Smooth muscle cell (in vitro differentiated cells): ENCODE results near the gene UBE3D. TPM values are rescaled to one million over a fixed set of nuclear protein-coding genes. Genes with fewer than 3 reads are reported as not detected.

Experiments
- DNase-seq: peaks from one replicate; lab custom pipeline; 2025; ENCODE audit not compliant: unreplicated experiment; lab: John Stamatoyannopoulos, UW
- H2AFZ ChIP-seq: fragments of 200-600 bp; sonication (generic); 2 replicates; pipeline ENCODE4 v1.6.0; 2016; ENCODE audit warnings: antibody characterized with exemption, low read depth, mild to moderate bottlenecking
- H3F3A ChIP-seq: fragments of 200-600 bp; sonication (generic); 2 replicates; pipeline ENCODE4 v1.6.0; 2017; ENCODE audit warnings: antibody characterized with exemption, low read depth
- H3K27ac ChIP-seq: fragments of 200-600 bp; sonication (generic); 2 replicates; pipeline ENCODE4 v1.5.1; 2016; ENCODE audit warnings: low read depth, mild to moderate bottlenecking
- H3K27me3 ChIP-seq: fragments of 200-600 bp; sonication (generic); 2 replicates; pipeline ENCODE4 v1.6.1; 2016; ENCODE audit warnings: low read depth, mild to moderate bottlenecking
- H3K36me3 ChIP-seq: fragments of 200-600 bp; sonication (generic); 2 replicates; pipeline ENCODE4 v1.5.1; 2016; ENCODE audit warnings: low read depth
- H3K4me1 ChIP-seq: fragments of 200-600 bp; sonication (generic); 2 replicates; pipeline ENCODE4 v1.5.1; 2016; ENCODE audit warnings: low read depth
- H3K4me2 ChIP-seq: fragments of 200-600 bp; sonication (generic); 2 replicates; pipeline ENCODE4 v1.6.0; 2016; ENCODE audit warnings: mild to moderate bottlenecking
- H3K4me3 ChIP-seq: fragments of 200-600 bp; sonication (generic); 2 replicates; pipeline ENCODE4 v1.5.1; 2016; ENCODE audit warnings: mild to moderate bottlenecking
- H3K79me2 ChIP-seq: fragments of 200-600 bp; sonication (generic); 2 replicates; pipeline ENCODE4 v1.6.0; 2016; ENCODE audit warnings: low read depth, mild to moderate bottlenecking
- H3K9ac ChIP-seq: fragments of 200-600 bp; sonication (generic); 2 replicates; pipeline ENCODE4 v1.6.0; 2016; ENCODE audit warnings: low read depth
- H3K9me3 ChIP-seq: fragments of 200-600 bp; sonication (generic); replicated peaks from 2 replicates; pipeline ENCODE4 v1.5.1; 2016; ENCODE audit warnings: low read depth
- H4K20me1 ChIP-seq: fragments of 200-600 bp; sonication (generic); 2 replicates; pipeline ENCODE4 v1.6.0; 2016; ENCODE audit warnings: low read depth
- CTCF ChIP-seq: fragments of 200-600 bp; sonication (generic); IDR thresholded peaks from 2 replicates; pipeline ENCODE4 v1.5.1; 2017; ENCODE audit warnings: borderline replicate concordance, mild to moderate bottlenecking, antibody characterized with exemption; ENCODE audit not compliant: insufficient read depth, poor library complexity, severe bottlenecking
- WGBS: methylation state at CpG from one replicate; pipeline ENCODE4 v1.1.7; 2016; ENCODE audit warnings: low lambda C conversion rate; 5-methylcytosine and 5-hydroxymethylcytosine counted together
- polyA plus RNA-seq: library from polyadenylated mRNA; unstranded; fragments of >200 nt; fragmentation: Nextera tagmentation; extraction: Ambion mirVana; gene quantifications from 2 replicates; pipeline ENCODE4 v1.2.1, GENCODE V29; 2016
- total RNA-seq: library from RNA; depleted of rRNA; stranded (reverse); fragments of >200 nt; gene quantifications from 2 replicates; pipeline ENCODE4 v1.2.3, GENCODE V29; 2014

Gene UBE3D
- total and polyA plus RNA-seq, 2 experiments from 2014 or later = 2.1 to 6.1 TPM

GRCh38 chr6:82869493-82869892, 196.1 kb downstream of the UBE3D start:
- H3K4me2 ChIP-seq = no peak overlapping the region
- no peak for TF ChIP-seq CTCF
- H2AFZ ChIP-seq = no peak overlapping the region
- H3K4me3 ChIP-seq = no peak overlapping the region
- H3K4me1 ChIP-seq = no peaks in the 10 kb centered on the region
- no peak for DNase-seq
- no peaks in the 10 kb centered on the region for H3K9me3 ChIP-seq
- H3K27ac ChIP-seq = no peak overlapping the region
- H3F3A ChIP-seq = no peaks in the 10 kb centered on the region
- H3K36me3 ChIP-seq = no peaks in the 10 kb centered on the region
- no peaks in the 10 kb centered on the region for H3K27me3 ChIP-seq
- H3K79me2 ChIP-seq = no peaks in the 10 kb centered on the region
- no peaks in the 10 kb centered on the region for H4K20me1 ChIP-seq
- no peak overlapping the region for H3K9ac ChIP-seq

GRCh38 chr6:82867946-82868345, 197.7 kb downstream of the UBE3D start:
- WGBS = 86% methylated on average over 3 of the region's 3 CpGs
- no peak overlapping the region for H3K9ac ChIP-seq
- H3K36me3 ChIP-seq = no peaks in the 10 kb centered on the region
- no peak overlapping the region for H2AFZ ChIP-seq
- H3K9me3 ChIP-seq = no peaks in the 10 kb centered on the region
- H3K4me1 ChIP-seq = no peaks in the 10 kb centered on the region
- no peaks in the 10 kb centered on the region for H3K79me2 ChIP-seq
- H3K27ac ChIP-seq = no peak overlapping the region
- no peaks in the 10 kb centered on the region for H4K20me1 ChIP-seq
- no peak overlapping the region for H3K4me2 ChIP-seq
- H3F3A ChIP-seq = no peaks in the 10 kb centered on the region
- H3K27me3 ChIP-seq = no peaks in the 10 kb centered on the region
- TF ChIP-seq CTCF = no peak
- no peak for DNase-seq
- H3K4me3 ChIP-seq = no peak overlapping the region

GRCh38 chr6:82866446-82866845, 199.2 kb downstream of the UBE3D start:
- Histone ChIP-seq H3K9ac (no peak overlapping the region), H2AFZ (no peak overlapping the region), H3K27ac (no peak overlapping the region), H3K9me3 (no peaks in the 10 kb centered on the region), H4K20me1 (no peaks in the 10 kb centered on the region), H3K36me3 (no peaks in the 10 kb centered on the region), H3K4me3 (no peak overlapping the region), H3F3A (no peaks in the 10 kb centered on the region), H3K4me2 (no peak overlapping the region), H3K4me1 (no peaks in the 10 kb centered on the region), H3K79me2 (no peaks in the 10 kb centered on the region), H3K27me3 (no peaks in the 10 kb centered on the region)
- no peak for TF ChIP-seq CTCF
- DNase-seq = no peak
- WGBS = 85% methylated on average over 3 of the region's 3 CpGs

GRCh38 chr6:82865461-82865860, 200.2 kb downstream of the UBE3D start:
- no peak for TF ChIP-seq CTCF
- WGBS = 92% methylated on average over 3 of the region's 3 CpGs
- H3K4me3 ChIP-seq = no peak overlapping the region

More at GRCh38 chr6:82865461-82865860, 200.2 kb downstream of the UBE3D start:
- no peak overlapping the region for H2AFZ ChIP-seq
- no peak overlapping the region for H3K27ac ChIP-seq
- H3K9me3 ChIP-seq = no peaks in the 10 kb centered on the region
- no peaks in the 10 kb centered on the region for H3K27me3 ChIP-seq
- no peak for DNase-seq
- H3K4me2 ChIP-seq = no peak overlapping the region
- H4K20me1 ChIP-seq = no peaks in the 10 kb centered on the region
- no peak overlapping the region for H3K9ac ChIP-seq
- H3K36me3 ChIP-seq = no peaks in the 10 kb centered on the region
- H3F3A ChIP-seq = no peaks in the 10 kb centered on the region
- H3K79me2 ChIP-seq = no peaks in the 10 kb centered on the region
- H3K4me1 ChIP-seq = no peaks in the 10 kb centered on the region
